ENCODE data around the gene ABCB1. TPM values are rescaled to one million over a fixed set of nuclear protein-coding genes. Genes with fewer than 3 reads are reported as not detected.

Gene ABCB1
- polyA plus RNA-seq, 1 donor (not counting 4 experiments of a cell fraction or from before 2014, with no cell fraction given), result 0.13 TPM

- dilution Hi-C loops (cut with MboI; ENCODE audit: extremely low pct_ligation_motif_present, low sequenced_read_pairs), result no loop called here
Observed at GRCh38 chr7:87548123-87548919, 52.4 kb downstream of the ABCB1 start.

GRCh38 chr7:87545760-87546159 lies 54.9 kb downstream of the ABCB1 start:
- no peaks in the 10 kb centered on the region for H3K9me3 ChIP-seq (ENCODE audit: control insufficient read depth, low read depth, low read length)
- H3K79me2 ChIP-seq (ENCODE audit: control insufficient read depth, insufficient read depth, low read length), result no peaks in the 10 kb centered on the region
- H3K27me3 ChIP-seq (ENCODE audit: control insufficient read depth, extremely low read depth, insufficient read depth, low read length), result no peaks in the 10 kb centered on the region
- DNase-seq (ENCODE audit: low read depth, low spot score) (no peak), FAIRE-seq (no peak)
- H3K9me1 ChIP-seq (ENCODE audit: control insufficient read depth, extremely low read depth, insufficient read depth, low read length), result no peaks in the 10 kb centered on the region
- no peak overlapping the region for H2AFZ ChIP-seq (ENCODE audit: control insufficient read depth, low read length)
- no peak overlapping the region for H3K9ac ChIP-seq (ENCODE audit: control insufficient read depth, extremely low read depth, insufficient read depth, low read length)
- no peak overlapping the region for H3K4me3 ChIP-seq (ENCODE audit: control insufficient read depth in 2 of 3, extremely low read depth in 1 of 3, insufficient read depth in 2 of 3, low read depth in 1 of 3, low read length in 3 of 3)
- H3K4me1 ChIP-seq (ENCODE audit: control insufficient read depth, extremely low read depth, insufficient read depth, low read length), result no peaks in the 10 kb centered on the region
- TF ChIP-seq EZH2 (IDR thresholded peaks at IDR 0.05; ENCODE audit: low read length), result no peak
- no peak for TF ChIP-seq CTCF (optimal IDR thresholded peaks at IDR 0.05 in 1 of 3, IDR thresholded peaks at IDR 0.05 in 1 of 3, conservative IDR thresholded peaks at IDR 0.05 in 1 of 3; ENCODE audit: extremely low read depth in 1 of 3, insufficient read depth in 2 of 3, low read length in 3 of 3)
- H3K27ac ChIP-seq (ENCODE audit: control insufficient read depth, insufficient read depth, low read length), result no peak overlapping the region
- no peaks in the 10 kb centered on the region for H3K36me3 ChIP-seq (ENCODE audit: control insufficient read depth in 2 of 2, extremely low read depth in 1 of 2, insufficient read depth in 2 of 2, low read length in 2 of 2)
- no peak overlapping the region for H3K4me2 ChIP-seq (ENCODE audit: control insufficient read depth, extremely low read depth, insufficient read depth, low read depth, low read length)
- dilution Hi-C loops (cut with MboI; ENCODE audit: extremely low pct_ligation_motif_present, low sequenced_read_pairs), result no loop called here
- no peaks in the 10 kb centered on the region for H4K20me1 ChIP-seq (ENCODE audit: control insufficient read depth, extremely low read depth, insufficient read depth, low read length)

More at GRCh38 chr7:87548123-87548919, 52.4 kb downstream of the ABCB1 start:
- Histone ChIP-seq H3K9me3 (ENCODE audit: control insufficient read depth, low read depth, low read length) (no peaks in the 10 kb centered on the region), H3K4me2 (ENCODE audit: control insufficient read depth, extremely low read depth, insufficient read depth, low read depth, low read length) (no peak overlapping the region), H3K27ac (ENCODE audit: control insufficient read depth, insufficient read depth, low read length) (no peak overlapping the region), H4K20me1 (ENCODE audit: control insufficient read depth, extremely low read depth, insufficient read depth, low read length) (no peaks in the 10 kb centered on the region), H3K9me1 (ENCODE audit: control insufficient read depth, extremely low read depth, insufficient read depth, low read length) (no peaks in the 10 kb centered on the region), H3K4me1 (ENCODE audit: control insufficient read depth, extremely low read depth, insufficient read depth, low read length) (no peaks in the 10 kb centered on the region), H3K27me3 (ENCODE audit: control insufficient read depth, extremely low read depth, insufficient read depth, low read length) (no peaks in the 10 kb centered on the region), H3K36me3 (ENCODE audit: control insufficient read depth in 2 of 2, extremely low read depth in 1 of 2, insufficient read depth in 2 of 2, low read length in 2 of 2) (no peaks in the 10 kb centered on the region), H3K79me2 (ENCODE audit: control insufficient read depth, insufficient read depth, low read length) (no peaks in the 10 kb centered on the region), H3K9ac (ENCODE audit: control insufficient read depth, extremely low read depth, insufficient read depth, low read length) (no peak overlapping the region), H3K4me3 (ENCODE audit: control insufficient read depth in 2 of 3, extremely low read depth in 1 of 3, insufficient read depth in 2 of 3, low read depth in 1 of 3, low read length in 3 of 3) (no peak overlapping the region), H2AFZ (ENCODE audit: control insufficient read depth, low read length) (no peak overlapping the region)
- DNase-seq (ENCODE audit: low read depth, low spot score) (no peak), FAIRE-seq (no peak)
- TF ChIP-seq EZH2 (IDR thresholded peaks at IDR 0.05; ENCODE audit: low read length) (no peak), CTCF (optimal IDR thresholded peaks at IDR 0.05 in 1 of 3, IDR thresholded peaks at IDR 0.05 in 1 of 3, conservative IDR thresholded peaks at IDR 0.05 in 1 of 3; ENCODE audit: extremely low read depth in 1 of 3, insufficient read depth in 2 of 3, low read length in 3 of 3) (no peak)

Data from keratinocyte (primary cell).